Measurements from ENCODE around the gene NTMT1.
"Not testable (repeated sequence)": the region's sequence is repeated elsewhere in the genome, so short reads cannot be mapped to it uniquely, and the experiment has no call there.

Gene NTMT1, protein sequence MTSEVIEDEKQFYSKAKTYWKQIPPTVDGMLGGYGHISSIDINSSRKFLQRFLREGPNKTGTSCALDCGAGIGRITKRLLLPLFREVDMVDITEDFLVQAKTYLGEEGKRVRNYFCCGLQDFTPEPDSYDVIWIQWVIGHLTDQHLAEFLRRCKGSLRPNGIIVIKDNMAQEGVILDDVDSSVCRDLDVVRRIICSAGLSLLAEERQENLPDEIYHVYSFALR

GRCh38 chr9:129626079-129626624, at the start of gene NTMT1:
NTMT1 (plus strand) TSS chr9:129626163; CDS start chr9:129632704, 6,541 bp downstream.
- peak; percentile 92 for DNase-seq

DNA sequence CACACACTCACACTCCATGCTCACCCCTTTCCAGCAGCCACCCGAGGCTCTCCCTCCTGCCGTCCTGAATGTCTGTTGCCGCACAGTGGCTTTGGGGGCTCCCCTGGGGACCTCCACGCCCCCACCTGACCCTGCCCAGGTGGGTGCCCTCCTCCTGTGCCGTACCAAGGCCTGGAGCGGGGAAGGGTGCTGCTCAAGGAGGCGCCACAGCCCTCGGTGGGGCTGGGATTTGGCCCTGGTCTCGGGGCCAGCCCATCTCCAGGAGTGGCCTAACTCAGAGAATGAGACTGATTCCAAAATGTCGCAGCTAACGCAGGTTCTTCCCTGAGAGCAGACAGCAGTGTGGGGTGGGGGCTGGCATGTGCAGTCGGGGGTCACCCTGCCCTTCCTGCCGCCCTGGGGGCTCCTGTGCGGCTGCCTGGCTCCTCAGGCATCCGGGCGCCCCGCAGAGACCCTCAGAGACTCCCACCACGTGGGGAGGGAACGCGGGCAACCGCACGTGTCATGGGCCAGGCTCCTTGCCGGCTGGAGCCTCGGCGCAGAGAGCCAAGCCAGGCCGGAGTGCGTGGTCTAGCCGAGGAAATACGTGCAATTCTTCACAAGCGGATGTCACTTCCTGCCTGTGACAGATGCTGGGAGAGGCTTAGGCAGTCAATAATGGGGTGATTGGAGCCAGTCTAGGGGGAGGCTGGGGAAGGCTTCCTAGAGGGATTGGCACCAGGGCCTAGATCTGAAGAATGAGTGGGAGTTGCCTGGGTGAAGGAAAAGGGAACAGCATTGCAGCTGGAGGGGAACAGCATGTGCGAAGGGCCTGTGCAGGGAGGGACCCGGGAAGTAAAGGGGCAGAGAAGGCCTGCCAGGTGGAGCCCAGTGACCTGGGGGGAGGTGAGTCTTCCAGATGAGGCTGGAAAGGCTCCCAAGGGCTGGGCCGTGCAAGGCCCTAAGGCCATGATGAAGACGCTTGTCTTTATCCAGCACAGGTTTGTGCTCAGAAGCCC, 49.1 kb upstream of the NTMT1 start:
- DNase-seq = no peak

GRCh38 chr9:129579294-129579693, 46.7 kb upstream of the NTMT1 start:
- DNase-seq = no peak

DNA sequence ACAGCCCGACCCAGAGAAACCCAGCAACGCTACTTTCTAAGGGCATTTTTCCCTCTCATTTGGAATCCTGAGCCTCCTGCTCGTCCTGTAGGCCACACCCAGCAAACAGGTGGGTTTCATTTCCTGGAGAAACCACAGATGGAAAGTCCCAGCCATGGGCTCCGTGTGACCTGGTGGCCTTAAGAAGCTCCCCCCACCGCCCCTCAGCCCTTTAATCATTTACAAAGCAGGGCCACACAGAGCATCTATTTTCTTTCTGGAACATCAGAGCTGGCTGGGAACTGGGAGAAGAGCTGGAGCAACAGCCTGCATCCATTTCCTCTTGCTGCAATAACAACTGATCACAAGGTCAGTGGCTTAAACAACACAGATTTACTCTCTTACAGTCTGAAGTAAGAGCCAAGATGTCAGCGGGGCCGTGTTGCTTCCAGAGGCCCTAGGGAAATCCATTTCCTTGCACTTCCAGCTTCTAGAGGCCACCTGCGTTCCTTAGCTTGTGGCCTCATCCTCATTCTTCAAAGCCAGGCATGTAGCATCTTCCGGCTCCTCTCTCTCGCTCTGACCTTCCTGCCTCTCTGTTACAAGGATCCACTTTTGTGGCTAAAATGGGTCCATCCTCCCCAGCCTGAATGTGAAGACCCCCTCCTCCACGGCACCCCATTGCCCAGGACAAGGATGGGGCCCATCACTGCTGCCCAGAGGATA, 45.6 kb upstream of the NTMT1 start:
- DNase-seq = peak; percentile 60

DNA sequence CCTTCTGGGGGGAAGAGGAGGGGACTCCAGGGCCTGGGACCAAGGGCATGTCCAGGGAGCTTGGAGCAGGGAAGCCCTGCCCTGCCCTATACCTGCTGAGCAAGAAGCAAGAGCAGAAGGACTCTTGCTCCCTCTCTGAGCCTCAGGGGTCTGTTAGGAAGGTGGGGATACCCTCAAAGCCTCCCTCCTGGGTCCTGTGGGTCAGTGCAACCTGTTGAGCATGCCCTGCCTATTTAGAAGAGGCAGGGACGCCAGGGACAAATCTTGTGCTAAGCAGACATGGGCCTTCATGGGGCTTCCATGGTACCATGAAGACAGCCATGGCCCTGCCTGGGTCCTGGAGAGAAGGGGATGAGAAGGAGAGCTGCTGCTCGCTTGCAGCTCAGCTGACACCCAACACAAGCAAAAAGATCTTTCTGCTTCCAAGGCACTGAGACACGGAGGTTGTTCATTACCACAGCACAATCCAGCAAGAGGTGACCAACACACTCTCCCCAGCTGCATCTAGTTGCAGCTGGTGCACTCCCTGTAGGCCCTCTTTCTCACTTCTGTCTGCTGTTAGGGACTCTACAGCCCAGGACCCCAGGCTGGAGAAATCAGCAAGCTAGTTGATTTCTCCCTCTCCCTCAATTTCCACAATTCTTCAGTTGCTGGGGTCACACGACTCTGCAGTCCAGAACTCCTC, 44.3 kb upstream of the NTMT1 start:
- DNase-seq = no peak

GRCh38 chr9:129582855-129583254, 43.1 kb upstream of the NTMT1 start:
- DNase-seq = peak; percentile 38

DNA sequence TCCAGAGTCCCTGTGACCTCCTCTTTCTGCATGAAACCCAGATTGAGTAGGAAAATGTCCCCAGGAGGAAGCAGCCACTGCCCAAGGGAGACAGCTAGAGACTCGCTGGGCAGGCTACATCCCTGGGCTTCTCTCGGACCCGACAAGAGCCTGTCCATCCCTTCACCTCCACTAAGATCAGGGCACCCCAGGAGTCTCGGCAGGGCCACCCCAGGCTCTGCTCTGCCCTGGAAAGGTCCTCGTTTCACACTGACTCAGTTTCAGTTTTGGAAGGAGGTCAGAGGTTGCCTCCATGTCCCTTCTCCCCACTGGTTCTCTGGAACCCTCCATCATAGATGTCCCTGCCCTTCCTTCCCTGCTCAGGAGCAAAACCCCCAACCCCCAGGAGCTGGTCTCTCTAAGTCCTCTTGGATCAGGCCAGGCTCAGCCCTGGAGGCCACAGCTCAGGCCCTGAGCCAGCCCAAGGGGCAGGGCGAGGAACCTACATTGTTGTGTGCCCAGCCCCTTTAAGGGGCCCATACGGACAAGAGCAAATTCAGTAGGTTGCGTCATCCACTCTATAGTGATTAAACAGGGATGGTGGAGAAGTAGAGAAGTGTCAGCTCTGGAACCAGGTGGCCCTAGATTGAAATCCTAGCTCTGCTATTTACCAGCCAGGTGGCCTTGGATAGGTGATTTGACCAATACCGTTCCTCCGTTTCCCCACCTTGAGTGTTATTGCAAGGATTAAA, 42.5 kb upstream of the NTMT1 start:
- no peak for DNase-seq

GRCh38 chr9:129584136-129584535, 41.8 kb upstream of the NTMT1 start:
- peak; percentile 83 for DNase-seq

GRCh38 chr9:129585352-129585751, 40.6 kb upstream of the NTMT1 start:
- DNase-seq = no peak

DNA sequence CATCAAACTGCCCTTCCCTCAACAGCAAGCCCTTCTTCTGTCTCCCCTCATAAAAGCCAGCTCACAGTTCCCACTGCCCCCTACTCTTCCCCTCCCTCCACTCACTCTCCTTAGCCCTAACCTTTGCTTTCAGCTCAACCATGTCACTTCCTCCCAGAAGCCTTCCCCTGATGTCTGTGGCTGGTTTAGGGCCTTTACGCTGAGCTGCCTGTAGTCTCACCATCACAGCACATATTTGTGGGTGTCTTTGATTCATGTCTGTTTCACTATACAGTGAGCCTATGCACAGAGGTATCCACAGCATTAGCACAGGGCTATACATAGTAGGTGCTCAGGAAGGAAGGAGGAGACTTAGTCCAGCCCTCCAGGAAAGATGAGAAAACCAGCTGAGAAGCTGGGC, 39.7 kb upstream of the NTMT1 start:
- DNase-seq = no peak

DNA sequence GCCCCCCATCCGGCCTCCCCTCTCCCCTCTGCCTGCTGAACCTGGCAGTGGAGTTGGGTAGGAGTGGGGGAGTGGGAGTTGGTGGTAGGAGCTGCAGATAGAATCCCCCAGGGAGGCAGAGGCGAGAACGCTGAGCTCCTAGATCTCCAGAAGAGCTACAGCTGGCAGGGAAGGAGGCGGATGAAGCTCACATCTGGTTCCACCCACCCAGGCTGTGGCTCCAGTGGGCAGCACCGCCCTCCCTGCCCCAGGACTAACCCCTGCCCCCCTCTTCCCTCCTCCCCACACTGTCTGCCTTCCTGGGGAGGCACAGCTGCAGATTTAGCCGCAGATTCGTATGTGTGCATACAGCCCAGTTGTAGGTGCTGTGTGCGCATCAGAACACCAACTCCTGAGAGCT, 39.3 kb upstream of the NTMT1 start:
- no peak for DNase-seq

DNA sequence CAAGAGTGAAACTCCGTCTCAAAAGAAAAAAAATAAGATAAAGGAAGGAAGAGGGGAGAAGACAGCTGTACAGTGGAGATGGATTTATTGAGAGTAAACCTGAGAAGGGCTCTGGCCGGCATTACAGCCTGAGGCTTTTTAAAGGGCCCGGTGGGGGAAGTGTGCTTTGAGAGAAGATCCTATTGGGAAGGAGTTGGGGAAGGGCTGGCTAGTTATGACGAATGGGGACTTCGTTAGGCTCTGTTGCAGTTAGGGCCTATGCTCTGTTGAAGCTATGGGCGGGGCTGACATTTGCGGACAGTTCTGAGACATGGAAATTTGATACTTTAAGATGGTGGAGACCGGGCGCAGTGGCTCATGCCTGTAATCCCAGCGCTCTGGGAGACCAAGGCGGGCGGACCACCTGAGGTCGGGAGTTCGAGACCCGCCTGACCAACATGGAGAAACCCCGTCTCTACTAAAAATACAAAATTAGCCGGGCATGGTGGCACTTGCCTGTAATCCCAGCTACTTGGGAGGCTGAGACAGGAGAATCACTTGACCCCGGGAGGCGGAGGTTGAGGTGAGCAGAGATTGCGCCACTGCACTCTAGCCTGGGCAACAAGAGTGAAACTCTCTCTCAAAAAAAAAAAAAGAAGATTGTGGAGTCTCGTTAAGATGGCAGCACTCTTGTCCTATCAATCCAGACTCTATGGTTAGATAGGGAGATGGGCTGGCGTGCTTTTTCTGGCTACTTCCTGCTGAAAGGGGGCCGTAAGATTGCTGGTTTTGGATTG, 38.3 kb upstream of the NTMT1 start:
- DNase-seq = no peak

- no peak for DNase-seq
Observed at GRCh38 chr9:129590466-129590865, 35.5 kb upstream of the NTMT1 start.

- DNase-seq = no peak
Observed at GRCh38 chr9:129591916-129592315, 34.0 kb upstream of the NTMT1 start.

GRCh38 chr9:129592790-129593189, 33.2 kb upstream of the NTMT1 start:
- DNase-seq = not testable (repeated sequence)

GRCh38 chr9:129594632-129595031, 31.3 kb upstream of the NTMT1 start:
- no peak for DNase-seq

DNA sequence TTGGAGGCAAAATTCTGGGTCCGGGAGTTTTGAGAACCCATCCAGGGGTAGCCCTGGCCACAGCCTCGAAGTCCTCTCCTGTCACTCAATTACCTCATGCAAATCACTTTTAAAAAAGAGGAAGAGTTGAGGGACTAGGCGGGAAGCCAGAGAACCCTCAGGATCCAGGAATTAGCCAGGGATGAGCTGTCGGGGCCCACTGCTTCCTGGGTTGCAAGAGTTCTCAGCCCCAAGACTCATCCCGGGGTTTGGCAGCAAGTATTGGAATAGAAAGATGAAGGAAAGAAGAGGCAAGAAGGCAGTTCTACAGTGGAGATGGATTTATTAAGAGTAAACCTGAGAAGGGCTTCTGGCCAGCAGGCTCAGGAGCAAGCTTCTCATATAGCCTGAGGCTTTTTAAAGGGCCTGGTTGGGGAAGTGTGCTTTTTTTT, 30.6 kb upstream of the NTMT1 start:
- no peak for DNase-seq

DNA sequence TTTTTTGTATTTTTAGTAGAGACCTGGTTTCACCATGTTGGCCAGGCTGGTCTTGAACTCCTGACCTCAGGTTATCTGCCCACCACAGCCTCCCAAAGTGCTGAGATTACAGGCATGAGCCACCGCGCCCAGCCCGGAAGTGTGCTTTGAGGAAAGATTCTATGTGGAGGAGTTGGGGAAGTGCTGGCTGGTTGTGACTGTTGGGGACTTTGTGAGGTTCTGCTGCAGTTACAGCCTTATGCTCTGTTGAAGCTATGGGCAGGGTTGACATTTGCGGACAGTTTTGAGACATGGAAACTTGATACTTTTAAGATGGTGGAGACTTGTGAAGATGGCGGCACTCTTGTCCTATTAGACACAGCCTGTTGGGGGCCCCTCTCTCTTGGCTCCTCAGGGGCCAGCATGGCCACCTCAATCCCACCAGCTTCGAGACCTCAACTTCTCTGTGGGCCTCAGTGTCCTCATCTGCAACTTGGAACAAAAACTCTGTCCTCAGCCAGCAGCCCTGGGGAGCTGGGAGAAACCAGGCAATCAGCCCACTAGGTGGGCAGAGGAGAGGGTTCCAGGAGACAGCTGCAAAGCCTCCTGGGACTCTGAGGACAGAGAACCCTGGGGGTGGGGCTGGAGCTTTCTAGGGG, 29.9 kb upstream of the NTMT1 start:
- DNase-seq = no peak

GRCh38 chr9:129596541-129597331, 29.2 kb upstream of the NTMT1 start:
- no peak for DNase-seq

Measured in activated CD4-positive, alpha-beta T cell treated with anti-CD3 and anti-CD28 coated beads, Interleukin-10, Interleukin-2, amounts not matched to agents 100 ng/mL and 50 ng/mL, durations not matched to agents 16 hours and 8 hours (primary cell).